Stimulated activated CD8-positive, alpha-beta memory T cell treated with anti-CD3 and anti-CD28 coated beads, Interleukin-12 subunit alpha, Interleukin-12 subunit beta, amount 100 ng/mL, for 4 hours (primary cell): ENCODE data around the gene ACTA2.

ENCODE experiments used
- DNase-seq: peaks from one replicate; pipeline ENCODE4 v3.0.0-alpha.2; 2020; ENCODE audit warnings: low read depth

Gene ACTA2

DNA sequence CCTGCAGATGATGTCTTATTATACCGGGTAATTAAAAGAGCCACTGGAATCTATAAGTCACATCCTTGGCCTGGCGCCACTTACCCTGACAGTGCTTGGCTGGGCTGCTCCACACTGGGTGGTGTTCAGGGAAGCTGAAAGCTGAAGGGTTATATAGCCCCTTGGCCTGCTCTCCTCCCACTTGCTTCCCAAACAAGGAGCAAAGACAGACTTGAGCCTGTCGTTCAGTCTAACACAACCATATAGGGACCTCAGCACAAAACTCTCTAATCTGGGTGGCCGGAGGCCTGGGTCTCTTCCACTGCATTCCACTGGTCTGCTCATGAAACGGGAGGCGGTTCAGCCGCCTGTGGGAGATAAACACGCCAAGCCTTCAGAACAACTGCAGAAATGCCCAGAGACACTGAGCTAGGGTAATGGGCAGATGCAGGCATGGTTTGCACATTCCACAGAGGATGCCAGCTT, at the start of gene ACTA2:
Gene ACTA2, minus strand, starts transcription at position 127 of the 465 bp plus-strand sequence. CDS start 3,843 bp downstream, outside the sequence.
- DNase-seq = no peak

DNA sequence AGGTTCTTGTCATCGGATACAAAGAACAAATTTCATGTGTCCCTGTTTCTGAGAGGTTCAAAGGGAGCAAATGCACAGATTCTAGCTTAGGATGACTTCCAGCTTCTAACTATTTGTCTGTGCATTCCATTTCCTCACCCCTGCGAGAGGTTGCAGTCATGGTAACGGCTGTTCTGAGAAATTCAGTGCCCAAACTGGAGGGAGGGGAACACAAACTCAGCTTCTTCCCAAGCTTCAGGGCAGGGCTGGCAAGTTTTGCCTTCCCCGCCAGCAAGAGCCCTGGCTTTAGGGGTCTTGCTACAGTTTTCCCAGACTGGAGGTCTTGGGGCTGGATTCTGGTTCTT, 49.1 kb upstream of the ACTA2 start:
- no peak for DNase-seq

DNA sequence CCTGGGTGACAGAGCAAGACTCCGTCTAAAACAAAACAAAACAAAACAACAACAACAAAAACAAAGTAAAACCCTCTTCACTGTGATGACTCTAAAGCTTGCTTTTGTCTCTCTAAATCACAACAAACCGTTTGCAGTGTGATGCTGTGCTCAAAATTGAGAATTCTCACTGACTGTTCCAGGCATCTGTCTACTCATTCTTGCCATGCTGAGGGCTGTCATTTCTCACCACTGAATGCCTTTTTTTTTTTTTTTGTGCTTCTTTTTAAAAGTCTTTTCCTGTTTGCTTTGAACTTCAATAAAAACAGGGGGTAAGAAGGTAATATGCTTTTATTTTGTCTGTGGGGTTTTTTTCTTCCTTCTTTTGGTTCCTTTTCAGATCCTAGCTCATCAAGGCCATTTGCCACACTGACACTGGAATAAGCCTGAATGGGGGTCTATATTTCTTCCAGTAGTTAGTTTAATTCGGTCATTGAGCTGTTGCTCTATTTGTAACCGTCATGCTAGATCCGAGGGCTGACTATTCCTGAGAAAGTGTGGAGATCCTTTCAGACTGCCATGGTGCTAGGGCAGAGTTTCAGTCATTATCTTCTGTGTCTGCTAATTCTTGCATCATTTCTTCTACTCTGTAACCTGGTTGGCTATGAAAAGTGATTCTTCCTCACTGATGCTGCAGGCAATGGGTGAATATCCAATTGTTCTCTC, 48.6 kb upstream of the ACTA2 start:
- no peak for DNase-seq

DNA sequence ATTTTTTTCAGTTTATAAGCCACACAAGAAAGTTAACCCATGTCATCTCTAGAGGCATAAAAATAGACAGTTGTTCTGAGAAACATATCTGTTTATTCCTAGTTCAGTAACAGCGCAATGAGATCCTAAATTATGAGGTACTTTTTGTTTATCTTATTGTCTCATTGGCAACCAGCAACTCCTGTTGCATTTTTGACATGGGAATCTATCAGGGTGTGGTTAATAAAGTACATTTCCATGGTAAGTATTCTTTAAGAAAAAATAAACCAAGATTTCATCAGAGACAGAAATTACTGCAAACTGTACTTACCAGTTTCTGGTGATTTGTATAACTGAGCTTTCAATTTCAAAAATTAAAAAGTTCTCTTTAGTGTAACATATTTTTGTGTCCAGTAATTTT, 47.1 kb upstream of the ACTA2 start:
- DNase-seq = no peak

DNA sequence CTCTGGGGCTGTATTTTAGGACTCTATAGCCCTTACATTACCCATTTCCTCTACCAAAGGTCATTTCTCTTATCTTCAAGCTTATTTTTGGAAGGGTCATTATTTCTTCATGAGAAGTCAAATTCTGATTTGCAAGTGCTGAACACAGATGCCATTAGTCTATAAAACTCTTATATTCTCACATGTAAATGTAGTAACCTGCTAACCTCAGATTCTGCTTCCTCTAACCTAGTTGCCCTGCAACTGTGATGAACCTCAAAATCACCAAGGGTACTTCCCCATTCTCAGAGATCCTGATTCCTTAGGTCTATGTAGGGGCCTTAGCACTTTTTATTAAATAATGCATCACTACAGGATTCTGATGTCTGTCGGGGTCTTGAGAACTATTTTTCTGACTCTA, 44.4 kb upstream of the ACTA2 start:
- DNase-seq = no peak

DNA sequence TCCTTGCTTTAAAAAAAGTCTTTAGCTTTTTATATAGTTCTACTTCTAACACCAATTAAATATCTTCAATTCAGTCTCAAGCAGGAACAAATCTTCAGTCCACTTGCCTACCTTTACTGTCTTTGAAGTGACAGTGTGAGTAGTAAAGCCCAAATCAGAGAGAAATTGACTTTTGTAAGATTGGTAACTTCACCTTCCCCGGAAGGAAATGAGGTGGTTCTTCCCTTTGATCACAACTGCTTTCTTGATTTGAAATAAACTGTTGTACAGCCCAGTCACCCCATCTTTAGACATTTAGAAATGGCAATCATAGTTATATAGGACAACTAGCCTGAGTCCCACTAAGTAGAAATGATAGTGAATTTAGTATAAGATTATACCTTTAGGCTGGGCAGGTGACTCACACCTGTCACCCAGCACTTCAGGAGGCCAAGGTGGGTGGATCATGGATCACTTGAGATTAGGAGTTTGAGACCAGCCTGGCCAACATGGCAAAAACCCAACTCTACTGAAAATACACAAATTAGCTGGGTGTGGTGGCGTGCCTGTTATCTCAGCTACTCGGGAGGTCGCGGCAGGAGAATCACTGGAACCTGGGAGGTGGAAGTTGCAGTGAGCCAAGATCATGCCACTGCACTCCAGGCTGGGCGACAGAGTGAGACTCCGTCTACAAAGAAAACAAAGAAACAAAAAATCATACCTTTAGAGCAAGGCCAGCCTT, 42.7 kb upstream of the ACTA2 start:
- no peak for DNase-seq

DNA sequence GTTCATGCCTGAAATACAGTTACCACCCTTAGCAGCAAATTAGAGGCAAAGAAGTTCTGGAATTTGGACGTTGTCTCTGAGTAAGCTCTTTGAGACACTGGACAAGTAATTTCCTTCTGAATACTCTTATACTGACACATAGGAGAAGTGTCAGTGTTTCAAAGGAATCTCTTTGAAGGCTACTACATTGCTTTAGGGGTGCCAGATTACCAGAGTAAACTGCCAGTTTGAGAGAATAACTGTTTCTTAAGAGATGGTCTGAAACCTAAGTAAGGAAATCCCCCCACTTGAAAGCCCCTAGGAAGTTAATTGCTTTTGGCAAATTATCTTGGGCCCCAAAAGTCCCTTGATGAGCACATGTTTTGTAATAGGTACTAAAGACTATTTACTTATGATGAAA, 41.4 kb upstream of the ACTA2 start:
- no peak for DNase-seq

DNA sequence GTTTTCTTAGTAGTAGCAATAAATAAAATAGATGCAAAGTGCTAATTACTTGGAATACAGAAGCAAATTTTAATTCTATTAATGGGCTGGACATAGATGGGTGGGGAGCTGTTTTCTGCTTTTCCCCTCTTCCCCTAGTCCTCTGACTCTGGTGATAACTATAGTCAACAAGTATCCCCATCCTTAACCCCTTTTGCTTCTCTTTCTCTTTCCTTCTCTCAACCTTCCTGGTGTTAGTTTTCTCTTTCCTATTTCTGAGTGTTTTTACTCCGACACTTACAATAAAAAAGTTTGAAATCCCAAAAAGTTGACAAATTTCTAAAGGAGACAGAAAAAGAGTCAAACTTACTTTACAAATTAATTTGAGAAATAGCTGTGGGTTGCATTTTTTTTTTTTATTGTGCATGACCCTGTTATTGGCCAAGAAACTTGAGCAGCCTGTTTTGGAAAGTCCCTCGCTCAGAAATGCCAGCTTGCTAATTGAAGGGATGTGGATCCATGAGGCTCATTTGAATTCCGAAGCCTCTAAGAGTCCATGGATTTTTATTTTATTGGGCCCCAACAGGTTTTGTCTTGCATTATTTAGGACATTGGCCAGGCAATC, 40.5 kb upstream of the ACTA2 start:
- DNase-seq = no peak

DNA sequence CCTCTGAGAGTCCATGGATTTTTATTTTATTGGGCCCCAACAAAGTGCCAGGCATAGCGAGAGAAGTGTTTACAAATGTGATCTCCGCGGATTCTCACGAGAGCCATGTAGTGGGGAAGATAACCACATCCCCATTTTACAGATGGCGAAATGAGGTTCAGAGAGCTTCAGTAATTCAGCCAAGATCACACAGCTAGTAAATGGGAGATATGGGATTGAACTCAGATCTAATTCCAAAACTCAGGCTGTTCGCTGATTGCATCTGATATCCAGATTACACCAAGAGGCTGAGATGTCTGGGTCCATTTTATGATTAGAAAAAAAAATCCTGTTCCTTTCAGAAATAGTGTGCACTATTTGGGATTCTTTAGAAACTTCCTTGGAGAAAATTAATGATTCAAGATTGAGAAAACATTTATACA, 39.3 kb upstream of the ACTA2 start:
- no peak for DNase-seq

DNA sequence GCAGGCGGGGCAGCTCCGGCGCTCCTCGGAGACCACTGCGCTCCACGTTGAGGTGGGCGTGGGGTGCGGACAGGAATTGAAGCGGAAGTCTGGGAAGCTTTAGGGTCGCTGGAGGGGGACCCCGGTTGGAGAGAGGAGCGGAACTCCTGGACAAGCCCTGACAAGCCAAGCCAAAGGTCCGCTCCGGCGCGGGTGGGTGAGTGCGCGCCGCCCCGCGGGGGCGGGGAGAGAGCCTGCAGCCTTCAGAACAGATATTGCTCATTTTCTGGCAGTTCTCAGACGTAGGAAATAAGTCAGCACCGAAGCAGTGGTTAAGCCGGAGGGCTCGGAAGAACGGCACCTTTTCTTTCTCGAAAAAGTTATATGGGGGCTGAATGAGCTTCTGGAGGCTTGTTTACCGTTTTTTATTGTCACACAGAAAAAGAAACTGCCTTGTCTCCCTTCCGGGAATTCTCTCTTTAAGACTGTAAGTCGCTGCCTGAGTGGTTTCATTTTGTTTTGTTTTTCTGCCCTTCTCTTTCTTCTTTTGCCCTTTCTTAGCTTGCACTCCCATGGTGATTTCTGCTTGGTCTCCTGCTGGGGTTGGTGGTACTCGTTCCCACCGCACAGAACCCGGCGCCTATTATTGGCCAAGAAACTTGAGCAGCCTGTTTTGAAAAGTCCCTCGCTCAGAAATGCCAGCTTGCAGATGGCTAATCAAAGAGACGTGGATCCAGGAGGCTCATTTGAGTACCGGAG, 38.8 kb upstream of the ACTA2 start:
- peak; percentile 59 for DNase-seq

DNA sequence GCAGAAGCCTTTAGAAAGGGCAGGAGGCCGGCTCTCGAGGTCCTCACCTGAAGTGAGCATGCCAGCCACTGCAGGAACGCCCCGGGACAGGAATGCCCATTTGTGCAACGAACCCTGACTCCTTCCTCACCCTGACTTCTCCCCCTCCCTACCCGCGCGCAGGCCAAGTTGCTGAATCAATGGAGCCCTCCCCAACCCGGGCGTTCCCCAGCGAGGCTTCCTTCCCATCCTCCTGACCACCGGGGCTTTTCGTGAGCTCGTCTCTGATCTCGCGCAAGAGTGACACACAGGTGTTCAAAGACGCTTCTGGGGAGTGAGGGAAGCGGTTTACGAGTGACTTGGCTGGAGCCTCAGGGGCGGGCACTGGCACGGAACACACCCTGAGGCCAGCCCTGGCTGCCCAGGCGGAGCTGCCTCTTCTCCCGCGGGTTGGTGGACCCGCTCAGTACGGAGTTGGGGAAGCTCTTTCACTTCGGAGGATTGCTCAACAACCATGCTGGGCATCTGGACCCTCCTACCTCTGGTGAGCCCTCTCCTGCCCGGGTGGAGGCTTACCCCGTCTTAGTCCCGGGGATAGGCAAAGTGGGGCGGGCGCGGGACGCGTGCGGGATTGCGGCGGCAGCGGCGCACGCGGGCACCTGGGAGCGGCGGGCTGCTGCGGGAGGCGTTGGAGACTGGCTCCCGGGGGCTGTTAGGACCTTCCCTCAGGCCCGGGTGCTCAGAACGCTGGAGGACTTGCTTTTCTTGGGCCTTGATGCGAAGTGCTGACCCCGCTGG, 38.0 kb upstream of the ACTA2 start, which contains the start of gene FAS:
Gene FAS, plus strand, starts transcription at position 415 of the 777 bp plus-strand sequence. Its CDS starts 79 bp downstream, at position 494.
- peak; percentile 66 for DNase-seq

DNA sequence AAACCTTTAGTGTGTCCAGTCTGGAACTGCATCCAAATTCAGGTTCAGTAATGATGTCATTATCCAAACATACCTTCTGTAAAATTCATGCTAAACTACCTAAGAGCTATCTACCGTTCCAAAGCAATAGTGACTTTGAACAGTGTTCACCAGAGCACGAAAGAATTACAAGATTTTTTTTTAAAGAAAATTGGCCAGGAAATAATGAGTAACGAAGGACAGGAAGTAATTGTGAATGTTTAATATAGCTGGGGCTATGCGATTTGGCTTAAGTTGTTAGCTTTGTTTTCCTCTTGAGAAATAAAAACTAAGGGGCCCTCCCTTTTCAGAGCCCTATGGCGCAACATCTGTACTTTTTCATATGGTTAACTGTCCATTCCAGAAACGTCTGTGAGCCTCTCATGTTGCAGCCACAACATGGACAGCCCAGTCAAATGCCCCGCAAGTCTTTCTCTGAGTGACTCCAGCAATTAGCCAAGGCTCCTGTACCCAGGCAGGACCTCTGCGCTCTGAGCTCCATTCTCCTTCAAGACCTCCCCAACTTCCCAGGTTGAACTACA, 37.3 kb upstream of the ACTA2 start:
- no peak for DNase-seq

DNA sequence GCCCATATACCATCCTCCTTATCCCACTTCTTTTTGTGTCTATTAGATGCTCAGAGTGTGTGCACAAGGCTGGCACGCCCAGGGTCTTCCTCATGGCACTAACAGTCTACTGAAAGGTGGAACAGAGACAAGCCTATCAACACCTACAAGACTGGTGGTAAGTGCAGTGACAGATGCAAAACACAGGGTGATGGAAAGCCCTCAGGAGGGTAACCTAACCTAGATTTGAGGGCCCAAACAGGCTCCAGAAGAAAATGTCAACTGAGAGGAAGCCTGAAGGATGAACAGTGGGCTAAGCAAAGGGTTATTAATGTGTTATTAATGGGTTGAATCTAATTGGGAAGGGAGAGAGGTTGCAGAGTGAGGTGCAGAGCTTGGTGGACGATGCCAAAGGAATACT, 36.9 kb upstream of the ACTA2 start:
- no peak for DNase-seq

DNA sequence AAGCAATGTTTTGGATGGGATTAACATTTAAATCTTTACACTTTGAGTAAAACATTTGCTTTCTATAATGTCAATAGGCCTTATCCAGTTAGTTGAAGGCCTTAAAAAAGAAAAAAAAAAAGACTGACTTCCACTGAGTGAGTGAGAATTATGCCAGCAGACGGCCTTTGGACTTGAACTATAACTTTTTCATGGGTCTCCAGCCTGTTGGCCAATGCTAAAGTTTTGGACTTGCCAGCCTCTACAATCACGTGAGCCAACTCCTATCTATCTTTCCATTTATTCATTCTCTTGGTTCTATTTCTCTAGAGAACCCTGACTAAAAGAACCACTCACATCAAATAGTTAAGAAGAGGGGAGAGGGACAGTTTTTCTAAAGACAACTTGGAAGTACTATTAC, 35.3 kb upstream of the ACTA2 start:
- DNase-seq = no peak

DNA sequence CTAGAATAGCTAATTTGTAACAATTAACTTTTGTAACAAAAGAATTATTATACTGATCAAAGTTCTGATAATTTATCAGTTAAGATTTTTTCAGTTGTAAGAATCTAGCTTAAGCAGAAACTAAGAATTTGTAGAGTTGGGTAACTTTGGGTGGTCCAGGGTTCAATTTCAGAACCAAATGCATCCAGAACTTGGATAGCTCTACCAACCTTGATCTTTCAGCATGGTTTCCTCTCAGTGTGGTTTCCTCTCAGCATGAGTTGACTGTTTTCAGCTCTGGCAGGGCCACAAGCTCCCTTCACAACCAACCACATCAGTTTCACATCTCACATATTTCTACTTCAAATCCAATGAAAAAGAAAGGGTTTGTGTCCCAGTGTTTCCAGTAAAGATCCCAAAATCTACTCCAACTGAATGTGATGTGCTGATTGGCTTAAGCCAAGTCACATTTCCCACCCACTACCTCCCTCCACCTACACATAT, 34.7 kb upstream of the ACTA2 start:
- no peak for DNase-seq

DNA sequence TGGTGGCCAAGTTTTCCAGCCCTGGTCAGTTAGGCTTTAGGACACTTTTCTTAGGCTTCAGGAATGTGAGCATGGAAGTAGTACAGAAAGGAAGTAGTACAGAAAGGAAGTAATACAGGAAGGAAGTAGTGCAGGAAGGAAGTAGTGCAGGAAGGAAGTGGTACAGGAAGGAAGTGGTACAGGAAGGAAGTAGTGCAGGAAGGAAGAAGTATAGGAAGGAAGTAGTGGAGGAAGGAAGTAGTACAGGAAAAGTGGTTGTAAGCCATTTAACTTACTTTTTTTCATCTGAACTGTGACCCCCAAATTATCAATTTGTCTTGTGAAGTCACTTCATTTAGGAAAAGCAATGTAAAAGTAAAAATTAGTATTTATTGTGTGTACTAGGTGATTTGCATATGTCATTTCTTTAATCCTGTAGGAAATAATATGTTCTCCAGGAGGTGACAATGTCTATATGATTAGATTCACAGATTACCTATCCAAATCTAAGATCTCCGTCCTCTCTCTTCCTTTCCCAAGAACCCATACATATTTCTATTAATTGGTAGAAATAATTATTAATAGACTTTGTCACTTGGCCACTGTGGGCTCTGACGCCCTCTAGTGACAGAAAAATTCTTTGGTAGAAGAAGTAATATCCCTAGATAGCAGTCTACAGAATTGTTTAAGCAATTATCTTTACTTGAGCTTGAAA, 34.1 kb upstream of the ACTA2 start:
- no peak for DNase-seq

DNA sequence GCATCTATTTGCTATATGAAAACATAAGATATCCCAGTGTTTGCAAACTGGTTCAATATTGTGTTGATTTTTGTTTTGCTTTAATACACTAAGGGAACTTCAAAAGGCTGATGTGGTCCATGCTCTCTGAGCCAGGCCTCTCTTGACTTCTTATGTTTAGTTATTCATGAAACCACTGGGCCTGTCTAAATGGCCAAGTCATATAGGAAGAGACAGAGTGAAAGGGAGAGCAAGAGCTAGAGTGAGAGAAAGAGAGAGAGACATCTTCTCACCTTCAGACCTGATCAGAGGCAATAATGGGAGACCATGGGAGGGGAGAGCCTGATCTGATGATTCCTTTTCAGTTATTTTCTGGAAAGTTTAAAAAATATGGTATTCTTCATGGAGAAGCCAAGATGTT, 32.0 kb upstream of the ACTA2 start:
- no peak for DNase-seq

DNA sequence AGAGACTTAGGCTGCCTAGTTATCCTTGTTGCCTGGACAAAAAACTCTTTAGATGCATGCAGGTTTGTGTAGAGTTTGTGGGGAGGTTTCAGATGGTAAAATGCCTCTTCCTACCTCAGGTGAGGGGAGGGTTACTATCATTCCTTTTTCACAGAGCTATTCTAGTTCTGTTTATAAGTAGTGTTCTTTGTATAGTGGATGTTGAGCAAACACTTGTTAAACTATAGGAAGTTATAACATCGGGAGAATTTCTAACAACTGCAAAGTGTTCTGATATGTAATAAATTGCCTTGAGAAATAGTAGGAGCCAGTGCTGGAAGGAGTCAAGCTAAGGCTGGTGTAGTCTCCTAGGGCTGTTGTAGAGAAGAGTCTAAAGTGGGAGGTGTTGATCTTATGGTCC, 31.4 kb upstream of the ACTA2 start:
- DNase-seq = no peak

DNA sequence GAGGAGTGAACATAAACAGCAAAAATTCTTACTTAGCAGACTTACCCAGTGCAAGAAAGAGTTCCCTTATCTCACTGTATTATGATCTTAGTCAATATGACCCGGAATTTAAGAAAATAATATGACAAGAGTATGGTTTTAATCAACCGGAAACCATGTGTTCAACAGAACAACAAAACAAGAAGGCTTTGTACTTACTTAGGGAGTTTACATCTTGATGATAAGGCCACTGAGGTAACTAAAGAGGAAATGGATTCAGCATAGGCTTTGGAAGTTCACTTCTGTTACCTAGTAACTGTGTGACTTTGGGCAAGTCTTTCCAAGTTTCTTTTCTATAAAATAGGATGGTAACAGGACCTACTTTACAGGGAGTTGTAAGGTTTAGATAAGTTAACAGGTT, 30.6 kb upstream of the ACTA2 start:
- DNase-seq = no peak

DNA sequence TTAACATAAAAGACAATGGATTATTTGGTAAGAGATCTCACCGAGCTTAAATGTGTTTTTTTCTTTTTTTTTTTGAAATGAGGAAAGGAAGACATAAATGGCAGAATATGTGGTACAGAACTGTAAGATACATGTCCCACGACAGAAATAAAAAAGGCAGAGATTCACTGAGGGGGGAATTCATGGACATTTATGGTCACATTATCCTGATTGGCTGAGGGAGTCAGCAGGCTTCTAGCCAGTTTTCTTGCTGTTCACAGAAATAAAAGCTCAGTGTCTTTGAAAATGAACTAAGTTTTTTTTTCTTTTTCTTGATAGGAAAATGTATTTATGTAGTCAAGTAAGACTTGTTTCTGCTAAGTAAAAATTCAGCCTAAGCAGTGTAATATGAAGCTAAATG, 29.8 kb upstream of the ACTA2 start:
- DNase-seq = no peak

DNA sequence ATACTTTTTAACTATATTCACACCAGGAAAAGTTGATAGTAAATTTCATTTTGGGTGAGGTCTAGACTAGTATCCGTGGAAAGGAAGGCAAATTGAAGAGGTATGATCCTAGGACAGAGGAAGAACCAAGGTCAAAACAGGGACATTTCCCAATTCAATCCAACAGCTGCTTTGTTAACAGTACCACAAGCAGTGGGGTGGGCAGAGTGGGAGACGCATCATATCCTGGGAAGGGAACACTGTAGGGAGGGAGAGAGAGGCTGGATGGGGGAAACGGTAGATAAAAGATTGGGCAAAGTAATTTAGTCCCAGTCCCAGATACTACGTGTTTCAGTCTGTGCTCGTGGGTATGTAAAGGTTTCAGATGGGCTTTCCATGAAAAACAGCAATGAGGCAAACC, 28.9 kb upstream of the ACTA2 start:
- no peak for DNase-seq
